GM21423 (cell line): Measurements from ENCODE around the gene KRT2.

Source experiments
- ATAC-seq: cut with Tn5 transposase; IDR thresholded peaks from one replicate; pipeline ENCODE4 v1.9.1; 2021; ENCODE audit warnings: mild to moderate bottlenecking, moderate library complexity; ENCODE audit not compliant: unreplicated experiment

KRT2 gene

GRCh38 chr12:52643233-52644077, 8.6 kb downstream of the KRT2 start:
- ATAC-seq: no peak

DNA sequence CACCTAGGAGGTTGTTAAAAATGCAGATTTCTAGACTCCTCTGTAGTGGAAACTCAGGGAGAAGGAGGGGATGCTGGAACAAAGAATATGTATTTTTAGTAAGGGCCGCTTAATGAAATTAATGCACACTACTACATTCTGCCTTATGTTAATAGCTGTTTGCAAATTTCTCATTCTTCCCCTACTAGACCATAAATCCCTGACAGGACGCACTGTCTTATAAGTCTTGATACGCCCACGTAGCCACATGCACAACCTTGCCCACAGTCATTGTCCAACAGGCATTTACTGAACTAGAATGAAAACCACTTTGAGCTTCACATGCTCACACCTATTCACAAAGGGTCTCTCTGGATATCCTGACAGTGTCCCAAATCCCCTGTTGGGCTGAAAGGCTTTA, 10.5 kb downstream of the KRT2 start:
- no peak for ATAC-seq

DNA sequence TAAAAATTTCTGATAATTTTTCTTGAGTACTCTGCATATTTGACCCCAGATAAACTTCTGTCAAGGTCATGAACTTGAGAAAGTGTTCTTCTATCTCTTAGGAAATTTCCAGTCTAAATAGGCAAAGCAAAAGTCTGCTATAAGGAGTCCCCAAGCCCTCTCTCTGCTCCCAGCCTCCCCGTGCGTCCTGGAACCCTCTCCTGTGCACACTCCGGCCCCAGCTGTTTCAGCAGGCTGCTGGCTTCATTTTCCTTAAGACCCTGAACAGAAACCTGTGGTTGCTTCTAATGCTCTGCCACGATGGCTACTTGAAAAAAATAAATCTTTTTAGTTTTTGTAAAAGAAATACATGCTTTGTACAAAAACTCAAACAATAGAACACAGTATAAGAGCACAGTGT, 14.7 kb downstream of the KRT2 start:
- ATAC-seq: no peak

DNA sequence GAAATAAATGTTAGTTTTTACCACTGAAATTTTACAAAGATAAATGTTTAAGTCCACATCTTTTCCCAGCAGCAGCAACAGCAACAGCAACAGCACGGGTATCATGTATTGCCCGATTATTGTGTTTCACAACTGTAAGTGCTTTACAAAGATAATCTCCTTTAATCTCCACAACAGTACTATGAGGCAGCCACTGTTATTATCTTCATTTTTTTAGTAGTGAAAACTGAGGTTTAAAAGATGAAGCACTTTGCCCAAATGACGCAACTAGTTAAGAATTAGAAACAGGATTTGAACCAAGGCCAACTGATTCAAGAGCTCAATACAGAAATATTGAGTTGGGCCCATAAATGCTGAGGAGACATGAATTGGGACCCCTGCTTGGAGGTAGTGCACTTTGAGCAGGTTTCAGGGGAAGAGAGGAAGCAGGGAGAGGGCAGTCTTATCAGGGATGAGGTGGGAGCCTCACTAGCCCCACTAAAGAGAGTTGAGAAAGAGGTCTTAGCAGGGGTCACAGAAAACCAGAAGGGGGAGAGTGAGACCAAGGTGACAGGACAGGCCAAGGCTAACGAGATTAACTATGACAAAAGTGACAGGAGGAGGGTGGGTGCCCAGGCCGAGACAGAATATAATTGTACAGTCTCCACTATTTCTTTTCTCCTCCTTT, 15.3 kb downstream of the KRT2 start:
- no peak for ATAC-seq

DNA sequence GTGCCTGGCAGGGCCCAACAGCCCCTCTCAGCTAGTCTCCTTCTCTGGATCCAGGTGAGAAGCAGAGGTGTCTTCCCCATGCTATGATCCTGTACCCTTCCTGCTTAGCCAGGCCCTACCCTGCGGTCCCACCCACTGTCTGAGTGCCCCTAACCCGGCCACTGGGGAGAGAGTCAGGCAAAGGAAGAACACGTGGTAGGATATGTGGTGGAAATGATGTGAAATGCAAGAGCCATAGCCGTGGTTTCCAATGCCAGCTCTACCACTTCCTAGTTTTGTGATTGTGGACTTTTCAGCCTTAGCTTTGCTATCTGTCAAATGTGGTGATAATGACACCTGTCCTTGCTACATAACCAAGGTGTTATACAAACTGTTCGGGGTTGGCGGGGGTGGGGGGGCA, 15.8 kb downstream of the KRT2 start:
- ATAC-seq: no peak

DNA sequence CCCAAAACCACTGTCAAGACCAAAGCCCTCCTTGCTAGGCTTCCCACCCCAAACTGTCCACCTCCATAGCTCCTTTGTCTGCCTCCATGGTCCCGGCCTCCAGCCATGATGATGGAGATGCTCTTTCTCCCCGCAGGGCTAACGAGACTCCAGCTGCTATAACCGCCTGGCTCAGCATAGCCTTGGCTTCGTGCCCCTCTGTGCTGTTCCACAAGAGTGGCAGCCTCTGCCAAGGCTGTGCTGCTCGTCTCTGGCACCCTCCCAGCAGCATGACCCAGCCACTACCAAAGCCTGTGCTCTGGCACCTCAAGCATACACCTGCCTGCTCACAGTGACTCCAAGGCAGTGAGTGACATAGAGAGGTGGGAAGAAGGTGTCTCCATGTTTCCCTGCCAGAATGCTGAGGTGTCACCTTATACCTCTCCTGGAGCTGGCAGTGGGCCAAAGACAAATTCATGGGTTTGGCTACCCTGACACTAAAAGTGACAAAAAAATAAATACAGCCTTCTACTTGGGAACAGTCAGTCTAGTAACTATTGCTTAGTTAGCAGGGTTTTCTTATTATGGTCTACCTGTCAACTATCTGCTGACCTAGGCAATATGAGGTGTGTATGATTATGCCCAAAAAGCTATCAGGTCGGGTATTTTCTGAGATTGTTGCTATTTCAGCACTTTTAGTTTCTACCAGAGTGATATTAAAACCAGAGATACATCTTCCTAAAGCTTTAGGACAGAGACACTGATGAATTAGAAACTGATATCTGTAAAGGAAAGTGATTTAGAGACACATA, 17.6 kb downstream of the KRT2 start:
- ATAC-seq: no peak

DNA sequence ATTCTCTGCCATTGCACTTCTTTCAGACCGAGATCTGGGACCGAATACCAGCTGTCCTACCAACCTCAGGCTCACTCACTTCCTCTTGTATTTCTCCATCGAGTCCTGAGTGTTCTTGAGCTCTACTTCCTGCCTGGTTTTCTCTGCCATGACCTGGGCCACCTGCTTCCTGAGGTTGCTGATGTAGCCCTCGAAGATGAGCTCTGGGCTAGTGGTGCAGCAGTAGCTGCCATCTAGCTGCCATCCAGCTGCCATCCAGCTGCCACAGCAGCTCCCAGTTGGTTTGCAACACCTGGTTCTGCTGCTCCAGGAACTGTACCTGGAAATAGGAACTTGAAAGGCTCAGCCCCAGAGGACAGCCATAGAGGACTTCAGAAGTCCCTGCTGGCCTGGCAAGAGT, 18.6 kb downstream of the KRT2 start:
- no peak for ATAC-seq

DNA sequence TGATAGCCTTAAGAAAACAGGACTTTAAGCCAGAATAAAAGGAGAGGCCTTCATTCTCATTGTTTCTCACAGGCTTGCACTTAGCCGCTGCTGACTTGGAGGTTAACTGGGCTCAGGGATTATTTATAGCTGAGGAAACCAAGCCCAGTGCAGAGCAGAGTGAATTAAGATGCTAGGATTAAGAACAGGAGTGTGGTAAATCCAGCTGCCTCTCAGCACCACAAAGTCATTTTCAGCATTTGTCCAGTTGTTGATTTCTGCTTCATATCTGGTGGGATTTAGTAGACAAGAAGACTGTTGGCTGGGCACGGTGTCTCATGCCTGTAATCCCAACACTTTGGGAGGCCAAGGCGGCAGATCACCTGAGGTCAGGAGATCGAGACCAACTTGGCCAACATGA, 19.4 kb downstream of the KRT2 start:
- no peak for ATAC-seq

GRCh38 chr12:52631676-52632459, 20.1 kb downstream of the KRT2 start:
- ATAC-seq: no peak

GRCh38 chr12:52631264-52631663, 20.7 kb downstream of the KRT2 start:
- ATAC-seq: no peak

- no peak for ATAC-seq
Observed at GRCh38 chr12:52630599-52631200, 21.3 kb downstream of the KRT2 start.

DNA sequence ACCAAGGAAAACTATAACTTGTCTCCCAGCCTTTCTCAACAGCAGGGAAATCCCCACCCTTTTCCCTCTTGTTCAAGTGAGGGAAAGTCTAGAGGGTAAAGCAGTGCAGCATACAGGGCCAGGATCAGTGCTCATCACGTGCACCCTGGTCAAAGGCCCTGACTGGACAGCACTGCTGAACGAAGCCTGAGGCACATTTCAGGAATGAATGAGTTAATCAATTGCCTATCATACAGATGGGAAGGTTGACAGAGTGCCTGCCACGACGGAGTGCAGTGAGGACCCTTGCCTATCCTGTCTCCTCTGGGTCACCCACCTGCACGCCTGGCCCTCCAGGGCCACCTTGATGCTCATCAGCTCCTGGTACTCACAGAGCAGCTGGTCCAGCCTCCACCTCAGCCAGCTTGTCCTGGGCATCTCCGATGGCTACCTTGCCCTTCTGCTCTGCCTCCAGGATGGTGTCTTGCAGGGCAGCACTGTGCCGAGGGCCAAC, 22.0 kb downstream of the KRT2 start:
- no peak for ATAC-seq

DNA sequence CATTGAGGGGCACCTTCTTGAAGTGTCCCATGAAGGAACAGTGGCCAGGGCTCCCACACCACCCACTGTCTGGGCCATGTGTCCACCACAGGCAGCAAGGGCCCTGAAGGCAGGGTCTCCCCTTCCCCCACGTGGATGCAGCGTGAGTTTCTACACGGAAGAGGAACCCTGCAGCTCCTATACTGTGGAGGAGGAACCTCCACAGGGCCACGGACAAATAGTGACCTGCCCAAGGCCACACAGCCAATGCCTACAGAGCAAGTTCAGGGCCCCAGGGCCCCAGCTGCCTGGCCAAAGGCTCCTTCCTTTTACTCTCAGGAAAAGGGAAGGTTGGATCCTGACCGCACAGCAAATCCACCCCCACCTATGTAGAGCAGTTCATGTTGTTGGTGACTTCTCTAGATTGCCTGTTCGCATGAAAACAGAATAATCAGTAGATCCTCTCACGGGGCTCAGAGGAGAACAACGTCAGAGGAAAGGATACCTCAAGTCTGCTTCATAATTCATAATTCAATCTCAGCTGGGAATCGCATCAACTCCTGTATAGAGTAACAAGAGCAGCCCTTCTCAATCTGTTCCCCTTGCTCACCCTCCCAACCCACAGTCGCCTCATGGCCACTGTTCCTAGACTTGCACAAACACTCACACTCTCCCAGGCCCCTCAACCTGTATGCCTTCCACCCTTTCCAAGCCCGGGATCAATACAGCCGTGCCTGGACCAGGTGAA, 22.6 kb downstream of the KRT2 start:
- ATAC-seq: no peak

DNA sequence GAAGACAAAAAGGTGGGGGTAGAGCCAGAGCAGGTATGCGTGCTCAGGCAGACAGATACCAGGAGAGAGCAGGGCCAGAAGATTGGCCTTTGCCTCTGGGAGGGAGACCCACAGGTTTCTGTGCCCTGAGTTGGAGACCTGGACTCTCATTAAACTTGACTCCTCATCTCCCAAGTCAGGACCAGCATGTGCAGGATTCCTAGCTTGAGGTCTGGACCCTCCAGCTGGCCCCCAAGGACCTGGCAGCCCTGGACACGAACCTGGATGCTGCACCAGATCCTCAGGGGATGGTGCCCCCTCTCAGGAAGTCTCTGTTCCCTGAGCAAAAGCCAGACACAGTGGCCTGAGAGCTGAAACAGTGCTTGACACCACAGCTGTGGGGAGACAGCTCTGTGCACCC, 23.2 kb downstream of the KRT2 start:
- ATAC-seq: no peak

- ATAC-seq: no peak
Observed at GRCh38 chr12:52628111-52628507, 23.9 kb downstream of the KRT2 start.

DNA sequence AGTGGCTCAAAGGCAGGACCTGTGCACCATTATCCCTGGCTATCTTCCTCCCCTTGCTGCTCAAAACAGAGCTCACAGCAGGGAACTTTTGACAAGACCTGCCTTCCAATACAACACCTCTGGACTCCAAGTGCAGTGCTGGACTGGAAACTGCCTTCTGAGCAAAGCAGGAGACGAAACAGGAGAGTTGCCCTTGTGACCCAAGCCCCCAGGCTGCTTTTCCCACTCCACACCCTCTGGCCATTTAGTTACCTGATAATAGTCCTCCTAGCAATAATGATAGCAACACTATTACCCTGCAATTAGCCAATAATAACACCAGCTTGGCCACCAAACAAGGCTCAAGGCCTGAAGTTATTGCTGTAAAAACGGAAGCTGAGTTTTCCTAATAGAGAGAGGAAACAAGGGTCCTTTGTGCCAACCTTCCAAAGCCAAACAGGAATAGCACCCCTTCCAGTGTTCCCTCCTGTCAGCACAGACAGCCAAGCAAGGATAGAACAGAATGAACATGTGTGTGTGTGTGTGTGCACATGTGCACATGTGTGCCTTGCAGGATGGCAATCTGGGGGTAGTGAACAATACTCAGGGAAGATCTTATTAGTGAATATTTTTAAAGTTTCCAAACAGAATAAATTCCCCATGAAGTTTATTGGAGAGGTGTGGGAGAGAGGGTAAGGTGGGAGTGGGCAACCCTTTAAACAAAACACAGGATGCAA, 24.5 kb downstream of the KRT2 start:
- no peak for ATAC-seq

DNA sequence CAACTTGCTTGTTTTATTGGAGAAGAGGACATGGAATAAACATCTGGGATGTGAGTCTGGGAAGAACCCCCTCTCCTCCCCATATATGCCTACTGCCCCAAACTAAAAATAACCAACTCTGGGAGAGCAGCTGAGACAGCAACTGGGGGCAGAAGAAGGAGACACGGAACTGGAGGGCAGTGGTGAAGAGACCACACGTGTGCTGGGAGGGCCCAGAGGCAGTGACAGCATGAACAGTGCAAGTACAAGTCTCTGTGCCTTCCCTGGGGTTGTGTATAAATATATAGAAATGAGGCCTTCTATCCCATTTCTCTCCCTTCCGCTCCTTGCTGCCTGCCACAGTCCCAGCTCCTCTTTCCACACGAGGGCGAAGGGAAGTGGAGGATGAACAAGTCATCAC, 29.7 kb downstream of the KRT2 start:
- ATAC-seq: no peak

DNA sequence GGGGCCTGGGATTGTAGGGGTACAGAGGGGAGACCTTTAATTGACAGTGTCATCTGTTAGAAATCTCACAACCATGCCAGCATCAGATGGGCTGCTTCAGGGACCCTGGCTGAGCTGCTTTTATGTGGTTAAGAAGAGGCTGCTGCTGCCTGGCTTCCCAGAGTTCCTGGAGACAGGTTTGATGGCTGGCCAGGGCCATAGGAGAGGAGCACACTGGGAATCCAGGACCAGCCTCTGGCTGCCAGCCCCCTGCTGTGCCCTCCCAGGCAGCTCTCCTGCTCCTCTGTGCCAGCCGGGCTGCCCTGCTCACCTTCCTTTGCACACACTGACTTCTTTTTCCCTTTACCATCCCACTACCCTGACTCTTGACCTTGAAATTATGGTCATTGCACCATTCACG, 33.1 kb downstream of the KRT2 start:
- ATAC-seq: no peak

DNA sequence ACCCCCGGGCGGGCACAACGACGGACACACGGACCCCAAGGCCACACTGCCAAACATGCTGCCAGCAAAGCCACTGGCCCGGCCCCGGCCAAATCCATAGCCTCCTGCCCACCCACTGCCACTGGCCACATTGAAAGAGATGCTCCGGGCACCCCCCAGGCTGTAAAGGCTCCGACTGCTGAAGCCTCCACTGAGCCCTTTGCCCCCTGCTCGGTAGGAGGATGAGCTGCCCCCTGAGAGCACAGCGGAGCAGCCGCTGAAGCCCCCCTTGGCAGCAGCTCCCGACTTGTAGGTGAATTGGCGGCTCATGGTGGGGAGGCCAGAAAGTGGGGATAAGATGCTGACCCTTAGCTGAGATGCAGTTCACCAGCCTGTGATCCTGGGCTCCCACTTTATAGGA, 33.8 kb downstream of the KRT2 start, which contains the start of gene KRT73:
KRT73 (minus strand) TSS at position 344 of the 400 bp plus-strand sequence; CDS start at position 309, 35 bp downstream.
- ATAC-seq: no peak
